Stimulated activated CD8-positive, alpha-beta memory T cell treated with anti-CD3 and anti-CD28 coated beads, Interleukin-7, amount 100 ng/mL, for 1 hour (primary cell): ENCODE data around the gene FRY.

Experiments used
- DNase-seq, 2 donors: peaks; one replicate each; pipeline ENCODE4 v3.0.0-alpha.2; 2020; ENCODE audit warnings: low read depth in 2 of 2

Gene FRY

DNA sequence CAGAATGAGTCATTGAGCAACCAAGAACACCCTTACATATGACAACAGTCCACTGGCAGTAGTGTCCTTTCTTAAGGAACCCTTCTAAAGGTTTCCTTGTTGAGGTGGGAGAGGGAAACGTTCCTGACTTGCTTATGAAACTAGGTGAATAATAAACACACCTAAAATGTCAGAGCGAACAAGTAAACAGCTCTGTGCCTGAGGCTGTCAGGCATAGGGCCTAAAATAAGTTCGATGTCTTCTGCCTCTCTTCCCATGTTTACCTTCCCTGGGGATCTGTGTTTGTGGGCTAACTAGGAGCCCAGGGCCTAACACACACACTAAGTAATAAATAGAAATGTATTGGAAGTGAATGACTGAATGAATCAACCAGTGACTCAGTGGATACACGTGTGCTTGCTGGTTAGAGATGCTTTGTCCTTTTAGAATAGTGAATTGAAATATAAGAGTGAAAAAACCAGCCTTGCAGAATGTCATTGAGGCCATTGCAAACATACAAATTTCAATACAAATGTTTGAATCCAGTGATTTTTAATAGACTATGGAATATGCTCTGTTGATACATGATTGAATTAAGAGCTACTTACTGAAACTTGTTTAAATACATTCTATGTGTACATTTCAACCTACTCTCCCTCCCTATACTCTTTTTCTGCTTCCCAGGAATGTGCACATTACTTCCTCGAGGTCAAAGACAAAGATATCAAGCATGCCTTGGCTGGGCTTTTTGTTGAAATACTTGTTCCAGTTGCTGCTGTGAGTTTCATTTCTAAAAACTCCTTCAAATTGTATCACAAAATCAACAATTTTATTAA lies 102.9 kb downstream of the FRY start:
- DNase-seq, result no peak

DNA sequence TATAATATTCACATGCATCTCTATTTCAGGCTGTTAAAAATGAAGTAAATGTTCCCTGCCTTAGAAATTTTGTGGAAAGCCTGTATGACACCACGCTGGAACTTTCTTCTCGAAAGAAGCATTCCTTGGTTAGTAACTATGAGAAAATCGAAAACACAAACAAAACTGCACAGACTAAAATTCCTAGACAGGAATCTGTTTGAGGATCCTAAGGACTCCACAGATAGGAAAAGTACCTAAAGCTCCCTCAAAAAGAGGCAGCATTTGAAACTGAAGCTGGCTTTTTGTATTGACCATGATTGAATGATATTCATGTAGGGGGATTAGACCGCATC lies 103.4 kb downstream of the FRY start:
- DNase-seq, result no peak

DNA sequence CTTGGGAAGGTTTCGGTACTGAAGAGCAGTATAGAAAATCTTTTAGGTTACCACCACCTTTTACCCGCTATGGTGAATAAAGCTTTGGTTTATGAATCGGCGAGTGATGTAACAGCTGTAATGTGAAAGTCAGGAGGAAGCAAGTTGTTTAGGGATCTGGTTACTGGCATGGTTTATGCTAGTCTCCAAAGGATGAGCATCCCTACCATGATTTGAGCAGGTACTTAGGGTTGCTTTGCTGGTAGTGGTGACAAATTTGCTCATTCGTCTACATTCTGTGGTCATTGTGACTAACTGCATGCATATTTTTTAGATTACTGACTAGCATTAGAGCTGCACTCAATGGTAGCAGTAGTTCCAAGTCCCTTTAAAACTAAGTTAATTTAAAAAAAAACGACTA lies 104.1 kb downstream of the FRY start:
- DNase-seq, result no peak

DNA sequence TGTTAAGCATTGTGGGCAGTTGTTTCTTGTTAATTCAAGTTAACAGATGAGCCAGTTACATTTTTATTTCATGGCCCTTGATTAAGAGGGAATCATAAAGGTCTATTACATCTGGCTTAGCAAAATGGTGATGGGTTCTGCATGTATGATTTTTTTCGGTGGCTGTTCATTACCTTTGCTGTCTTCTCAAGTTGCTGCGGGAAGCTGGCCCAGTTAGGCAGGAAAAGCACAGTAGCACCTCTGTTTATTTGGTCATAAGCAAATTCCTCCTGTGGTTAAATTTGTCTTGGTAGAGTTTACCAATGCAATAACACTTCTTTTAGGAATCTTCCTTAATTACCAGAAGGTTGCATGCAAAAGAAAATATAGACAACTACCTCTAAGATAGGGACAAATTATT lies 104.5 kb downstream of the FRY start:
- DNase-seq, result no peak

DNA sequence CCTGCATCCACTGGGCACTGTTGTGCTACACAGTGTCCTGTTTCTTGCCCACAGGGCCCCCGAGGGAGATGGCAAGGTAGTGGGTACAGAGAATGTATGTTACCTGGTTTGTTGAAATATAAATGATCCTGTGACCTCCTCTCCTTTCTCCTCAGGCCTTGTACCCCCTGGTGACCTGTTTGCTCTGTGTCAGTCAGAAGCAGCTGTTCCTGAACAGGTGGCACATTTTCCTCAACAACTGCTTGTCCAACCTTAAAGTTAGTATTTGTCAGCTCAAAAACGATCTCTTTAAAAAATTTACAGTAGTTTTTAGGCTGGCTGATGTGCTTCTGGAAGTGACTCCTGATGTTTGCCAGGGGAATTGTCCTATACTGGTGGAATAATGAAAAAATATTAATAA lies 105.1 kb downstream of the FRY start:
- DNase-seq, result no peak

DNA sequence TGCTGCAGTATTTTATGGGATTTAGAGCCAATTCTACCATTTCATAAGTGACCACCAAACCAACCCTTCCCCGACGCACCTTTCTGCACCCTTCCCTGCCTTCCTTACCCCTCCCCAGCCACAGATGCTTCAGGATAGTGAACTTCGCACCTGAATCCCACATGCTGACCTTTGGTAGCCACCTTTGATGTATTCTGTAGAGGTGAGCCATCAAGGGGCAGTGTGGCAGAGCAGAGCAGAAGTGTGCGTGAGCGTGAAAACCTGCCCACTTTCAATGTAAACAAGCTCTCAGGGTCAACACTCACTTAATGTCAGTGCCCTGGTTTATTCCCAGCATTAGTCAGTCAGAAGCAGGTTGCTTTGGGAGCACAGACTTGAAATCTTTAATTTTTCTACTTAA lies 107.7 kb downstream of the FRY start:
- no peak for DNase-seq

DNA sequence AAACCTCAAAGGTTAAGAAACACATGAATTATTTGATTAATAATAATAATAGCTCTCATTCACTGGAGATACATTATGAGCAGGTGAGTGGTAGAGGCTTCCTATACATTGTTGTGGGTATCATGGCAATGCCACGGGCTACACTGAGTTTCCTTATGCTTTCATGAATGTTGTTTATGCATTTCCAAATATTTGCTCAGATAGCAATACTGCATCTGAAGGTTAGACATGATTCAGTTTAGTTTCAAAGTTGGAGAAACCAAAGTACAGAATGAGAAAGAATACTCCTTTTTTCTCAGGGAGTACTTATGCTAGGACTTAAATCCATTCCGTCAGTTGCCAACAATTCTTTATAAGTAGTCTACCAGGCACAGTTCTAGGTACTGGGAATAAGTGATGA lies 108.5 kb downstream of the FRY start:
- no peak for DNase-seq

DNA sequence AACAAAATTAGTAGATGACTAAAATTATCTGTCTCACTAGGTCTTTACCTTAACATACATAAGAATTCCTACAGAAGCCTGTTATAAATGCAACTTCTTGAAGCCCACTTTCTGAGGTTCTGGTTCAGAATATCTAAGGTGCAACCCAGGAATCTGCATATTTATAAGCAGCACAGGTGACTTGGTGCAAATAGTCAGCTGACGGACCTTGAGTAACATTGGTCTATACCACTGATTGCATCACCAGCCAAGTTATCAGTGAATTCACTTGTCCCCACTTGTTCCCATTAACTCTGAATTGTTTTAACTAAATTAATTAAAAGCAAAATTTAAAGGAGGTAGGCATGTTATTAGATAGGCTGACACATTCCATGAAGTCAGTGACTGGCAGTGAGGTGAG lies 109.9 kb downstream of the FRY start:
- no peak for DNase-seq

DNA sequence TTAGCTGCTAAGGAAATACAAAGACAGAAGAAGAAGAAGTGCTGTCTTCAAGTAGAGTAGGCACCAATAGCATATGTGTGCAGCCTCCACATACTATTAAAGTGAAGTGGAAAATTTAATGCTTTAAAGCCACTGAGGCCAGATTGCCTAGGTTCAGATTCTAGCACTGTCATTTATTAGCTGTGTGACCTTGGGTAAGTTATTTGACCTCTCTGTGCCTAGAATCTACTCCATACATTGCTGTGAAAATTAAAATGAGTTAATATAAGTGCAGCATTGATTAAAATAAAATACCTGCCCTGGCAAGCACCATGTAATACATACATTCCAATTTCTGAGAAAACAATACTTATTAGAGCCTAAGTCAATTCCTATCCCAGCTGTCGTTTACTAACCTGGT lies 110.5 kb downstream of the FRY start:
- DNase-seq, result no peak

DNA sequence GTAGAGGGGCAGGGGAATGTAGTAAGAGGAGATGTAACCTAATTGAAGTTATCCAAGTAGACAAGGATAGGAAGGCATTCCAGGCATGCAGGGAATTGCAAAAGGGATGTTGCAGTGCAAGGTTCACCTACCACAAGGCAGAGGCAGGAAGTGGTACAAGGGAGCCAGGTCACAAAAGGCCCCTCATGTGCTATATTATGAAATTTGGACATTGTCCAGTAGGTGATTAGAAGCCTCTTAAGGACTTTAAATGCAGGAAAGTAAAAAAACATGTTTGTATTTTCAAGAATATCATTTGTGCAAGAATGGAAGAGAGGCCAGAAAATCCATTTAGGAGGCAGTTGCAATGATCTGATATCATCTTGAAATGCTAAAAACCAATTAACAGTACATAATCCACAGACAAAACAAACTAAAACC lies 111.4 kb downstream of the FRY start:
- no peak for DNase-seq

DNA sequence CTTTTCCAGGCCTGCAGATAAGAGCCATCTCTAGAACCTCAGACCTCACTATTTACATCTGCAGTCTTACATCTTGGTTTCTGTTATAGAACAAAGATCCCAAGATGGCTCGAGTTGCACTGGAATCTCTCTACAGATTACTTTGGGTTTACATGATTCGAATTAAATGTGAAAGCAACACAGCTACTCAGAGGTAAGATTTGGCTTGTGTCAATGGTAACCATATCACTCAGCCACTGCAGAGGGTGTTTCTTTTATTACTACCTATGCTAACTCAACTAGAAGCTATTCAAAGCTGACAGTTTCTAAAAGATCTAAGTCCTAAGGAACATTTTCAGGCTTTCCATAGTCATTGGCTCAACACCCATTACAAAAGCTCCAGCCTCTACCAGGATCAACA lies 115.6 kb downstream of the FRY start:
- DNase-seq, result no peak

DNA sequence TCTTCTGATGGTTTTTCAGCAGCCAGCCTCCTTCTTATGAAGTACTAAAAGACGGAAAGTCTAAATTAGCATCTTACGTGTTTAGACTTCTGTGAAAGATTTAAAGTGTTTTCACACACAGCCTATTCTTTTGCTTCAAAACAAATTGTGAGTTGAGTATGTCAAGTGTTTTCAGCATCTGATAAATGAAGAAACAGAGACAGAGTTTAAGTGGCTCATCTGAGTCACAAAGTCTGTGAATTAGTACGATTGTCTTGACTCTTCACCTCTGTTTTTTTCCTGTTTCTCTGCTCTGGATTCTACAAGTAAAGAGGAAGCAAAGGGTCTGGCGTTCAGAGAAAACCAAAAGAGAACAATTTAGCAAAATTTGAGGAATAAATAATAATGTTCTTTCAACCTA lies 116.4 kb downstream of the FRY start:
- DNase-seq, result no peak

DNA sequence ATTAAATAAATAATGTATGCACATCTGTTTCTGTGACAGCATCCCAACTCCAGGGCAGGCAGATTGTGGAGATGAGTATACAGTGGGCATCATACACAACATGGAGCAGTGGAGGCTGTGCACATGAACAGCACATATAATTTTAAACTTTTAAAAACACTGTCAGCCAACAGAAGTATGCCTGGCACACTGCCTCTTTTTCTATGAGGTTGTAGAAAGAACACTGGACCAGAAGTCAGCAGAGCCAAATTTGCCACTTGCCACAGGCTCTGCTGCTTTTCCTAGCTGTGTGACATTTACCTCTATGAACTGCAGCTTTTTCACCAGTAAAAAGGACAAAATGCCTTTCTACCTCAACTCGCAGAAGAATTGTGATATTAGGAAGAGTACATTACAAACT lies 118.7 kb downstream of the FRY start:
- DNase-seq, result no peak

DNA sequence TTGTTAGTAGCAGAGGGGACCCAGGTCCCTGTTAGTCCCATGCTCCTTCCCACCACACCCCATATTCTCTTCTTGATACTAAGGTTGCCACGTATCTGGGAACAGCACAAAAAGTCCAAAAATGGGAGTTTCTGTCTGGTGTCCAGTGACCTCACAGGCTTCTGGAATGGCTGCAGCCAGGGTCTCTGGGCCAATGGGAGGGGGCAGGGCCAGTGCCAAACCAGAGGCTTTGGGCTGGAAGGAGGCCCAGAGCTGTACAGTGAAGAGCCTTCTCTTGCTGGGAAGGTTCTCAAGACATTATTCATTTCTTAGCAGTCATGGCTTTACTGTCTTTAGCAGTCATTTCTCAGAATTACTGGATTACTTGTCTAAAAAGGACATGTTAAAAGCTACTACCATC lies 119.2 kb downstream of the FRY start:
- DNase-seq, result no peak

DNA sequence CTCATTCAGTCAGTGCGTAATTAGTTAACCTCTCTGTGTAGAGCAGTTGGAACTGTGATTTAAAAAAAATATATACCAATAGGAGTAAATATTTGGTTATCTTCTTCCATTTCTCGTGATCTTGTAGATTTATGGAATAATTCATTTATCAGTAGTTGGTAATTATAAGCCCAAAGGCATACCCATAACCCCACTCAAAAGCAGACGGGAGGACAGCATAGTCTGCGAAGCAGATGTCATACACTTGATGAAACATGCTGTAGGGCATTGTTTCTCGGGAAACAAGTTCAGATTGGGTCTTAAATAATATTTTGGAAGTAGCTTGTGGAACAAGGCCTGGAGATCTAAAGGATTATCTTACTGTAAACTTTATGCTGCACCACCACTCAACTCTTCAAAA lies 119.7 kb downstream of the FRY start:
- DNase-seq, result no peak

DNA sequence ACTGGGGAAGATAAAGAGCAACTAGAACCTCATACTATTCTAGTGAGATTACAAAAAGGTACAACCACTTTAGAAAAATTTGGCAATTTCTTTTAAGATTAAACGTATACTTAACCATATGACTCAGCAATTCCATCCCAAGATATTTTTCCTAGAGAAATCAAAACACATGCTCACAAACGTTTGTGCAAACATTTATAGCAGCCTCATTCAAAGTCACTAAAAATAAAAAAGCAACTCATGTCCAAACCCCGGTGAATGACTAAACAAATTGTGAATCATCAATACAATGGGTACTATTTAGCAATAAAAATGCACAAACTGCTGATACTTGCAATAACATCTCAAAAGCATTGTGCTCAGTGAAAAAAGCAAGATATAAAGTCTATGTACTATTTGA lies 121.5 kb downstream of the FRY start:
- no peak for DNase-seq

DNA sequence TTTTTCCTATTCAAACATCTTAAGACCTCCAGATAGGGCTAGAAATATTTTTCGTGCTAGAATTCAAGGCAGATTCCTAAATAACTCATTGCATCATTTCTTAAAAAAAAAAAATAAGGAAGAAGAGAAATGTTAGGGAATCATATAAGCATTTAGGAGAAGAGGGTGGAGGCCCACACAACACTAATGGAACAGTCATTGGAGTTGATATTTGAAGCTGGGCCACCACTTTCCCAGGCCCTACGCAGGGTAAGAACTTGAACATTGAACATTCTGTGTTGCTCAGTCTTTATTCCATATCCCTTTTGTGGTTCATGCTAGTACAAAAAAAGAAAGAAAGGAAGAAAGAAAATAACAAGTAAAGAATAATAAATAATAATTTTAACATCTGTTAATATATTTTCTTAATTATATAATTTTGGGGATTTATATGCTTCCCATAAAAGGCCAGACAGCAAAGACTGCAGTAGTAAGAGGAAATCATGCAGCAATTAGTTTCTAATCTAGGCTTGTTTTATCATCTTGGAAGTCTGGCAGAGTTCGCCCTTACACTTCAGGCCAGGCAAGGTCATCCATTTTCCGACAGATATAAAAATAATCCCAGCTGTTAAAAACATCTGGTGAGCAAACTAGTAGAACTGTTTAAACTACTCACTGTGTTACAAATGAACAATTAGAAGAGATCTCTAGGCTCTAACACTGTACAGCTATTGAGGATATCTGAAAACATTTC lies 127.7 kb downstream of the FRY start:
- no peak for DNase-seq

DNA sequence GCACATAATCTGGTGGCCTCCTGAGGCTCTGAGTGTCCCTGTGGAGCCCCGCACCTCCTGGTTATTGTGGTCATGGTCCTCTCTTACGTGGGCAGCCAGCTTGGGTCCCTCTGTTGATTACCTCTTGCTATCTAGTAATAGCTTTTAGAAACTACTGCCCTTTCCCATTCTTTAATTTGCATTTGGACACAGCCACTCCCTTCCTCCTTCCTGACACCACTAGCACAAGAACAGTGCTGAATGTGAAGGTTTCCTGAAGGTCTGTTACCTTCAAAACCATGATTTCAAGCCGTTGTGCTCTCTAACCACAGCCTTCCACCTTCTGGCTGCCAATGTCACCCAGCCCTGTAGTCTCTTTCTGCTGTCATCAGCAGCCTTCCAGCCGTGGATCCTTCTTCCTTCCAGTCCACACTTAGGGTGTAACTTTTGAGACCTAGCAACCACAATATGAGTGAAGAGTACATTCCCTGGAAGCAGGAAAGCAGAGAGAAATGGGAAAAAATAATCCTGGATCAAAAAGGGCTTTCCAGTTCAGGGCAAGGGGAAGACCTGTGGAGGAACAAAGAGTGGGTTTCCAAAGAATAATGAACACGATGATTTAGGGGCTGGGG lies 130.9 kb downstream of the FRY start:
- no peak for DNase-seq

DNA sequence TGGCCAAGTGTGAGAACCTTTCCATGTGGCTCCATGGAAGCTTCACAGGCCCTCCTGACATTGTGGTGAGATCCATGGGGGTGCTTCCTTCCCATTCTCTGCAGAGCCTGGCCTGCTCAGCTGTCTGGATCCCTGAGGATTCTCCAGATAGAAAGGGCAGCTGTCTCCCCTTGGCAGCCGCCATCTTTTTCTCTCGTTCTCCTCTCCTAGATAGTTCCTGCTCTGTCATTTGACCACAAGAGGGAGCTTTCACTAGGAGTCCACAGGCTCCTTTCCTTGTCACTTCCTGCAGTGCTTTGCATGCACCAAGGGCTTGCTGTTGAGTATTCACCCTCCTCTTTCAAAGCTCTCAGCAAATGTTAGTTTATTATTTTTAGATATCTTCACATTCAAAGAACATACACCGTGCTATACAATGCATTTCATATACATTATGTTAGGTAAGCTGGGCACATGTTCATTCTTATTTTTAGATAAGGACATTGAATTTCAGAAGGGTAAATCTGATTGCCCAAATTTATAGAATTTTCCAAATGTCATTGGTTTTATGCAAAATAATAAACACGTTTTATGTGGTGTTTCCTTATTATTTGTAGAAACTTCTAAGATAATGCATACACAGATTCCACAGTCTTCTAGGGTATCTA lies 133.2 kb downstream of the FRY start:
- DNase-seq, result no peak

DNA sequence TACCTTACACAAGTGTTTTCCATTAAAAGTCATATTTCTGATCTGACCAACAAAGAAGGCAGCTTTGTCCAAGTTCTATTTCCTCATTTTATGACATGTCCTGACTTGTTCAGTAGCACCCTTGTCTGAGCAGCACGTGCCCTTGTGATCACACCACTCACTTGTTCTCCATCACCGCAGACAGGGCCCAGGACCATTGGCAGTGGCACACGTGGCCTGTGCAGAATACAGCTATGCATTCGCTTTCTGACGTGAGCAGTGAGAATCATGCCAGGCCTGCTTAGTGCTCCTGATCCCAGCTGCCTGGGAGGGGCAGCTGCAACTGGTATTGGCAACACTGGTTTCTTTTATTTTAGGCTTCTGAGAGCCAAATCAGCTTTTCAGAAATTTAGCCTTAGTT lies 134.2 kb downstream of the FRY start:
- DNase-seq, result no peak

DNA sequence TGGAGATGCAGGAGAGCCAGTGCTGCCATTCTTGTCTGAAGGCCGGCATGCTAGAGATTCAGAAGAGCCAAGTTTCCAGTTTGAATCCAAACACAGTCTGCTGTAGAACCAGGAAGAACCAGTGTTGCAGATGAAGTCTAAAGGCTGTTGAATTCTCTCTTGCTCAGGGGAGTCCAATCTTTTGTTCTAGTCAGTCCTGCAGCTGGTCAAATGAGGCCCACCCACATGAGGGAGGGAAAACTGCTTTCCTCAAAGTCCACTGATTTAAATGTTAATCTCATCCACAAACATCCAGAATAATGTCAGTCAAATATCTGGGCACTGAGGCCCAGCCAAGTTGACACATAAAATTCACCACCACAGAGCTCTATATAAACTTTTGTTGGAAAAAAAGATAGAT lies 136.6 kb downstream of the FRY start:
- DNase-seq, result no peak

DNA sequence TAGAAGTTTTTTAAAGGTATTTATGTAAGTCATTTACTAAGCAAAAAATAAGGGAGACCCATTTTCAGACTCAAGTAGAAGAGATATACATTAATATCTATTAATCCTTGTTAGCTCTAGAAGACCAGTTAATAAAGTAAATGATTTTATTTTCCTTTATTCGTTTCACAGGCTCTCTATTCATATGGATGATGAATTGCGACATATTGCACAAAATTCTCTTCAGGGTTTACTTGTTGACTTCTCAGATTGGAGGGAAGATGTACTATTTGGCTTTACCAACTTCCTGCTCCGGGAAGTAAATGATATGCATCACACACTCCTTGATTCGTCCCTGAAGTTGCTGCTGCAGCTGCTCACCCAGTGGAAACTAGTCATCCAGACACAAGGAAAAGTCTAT lies 139.3 kb downstream of the FRY start:
- no peak for DNase-seq

DNA sequence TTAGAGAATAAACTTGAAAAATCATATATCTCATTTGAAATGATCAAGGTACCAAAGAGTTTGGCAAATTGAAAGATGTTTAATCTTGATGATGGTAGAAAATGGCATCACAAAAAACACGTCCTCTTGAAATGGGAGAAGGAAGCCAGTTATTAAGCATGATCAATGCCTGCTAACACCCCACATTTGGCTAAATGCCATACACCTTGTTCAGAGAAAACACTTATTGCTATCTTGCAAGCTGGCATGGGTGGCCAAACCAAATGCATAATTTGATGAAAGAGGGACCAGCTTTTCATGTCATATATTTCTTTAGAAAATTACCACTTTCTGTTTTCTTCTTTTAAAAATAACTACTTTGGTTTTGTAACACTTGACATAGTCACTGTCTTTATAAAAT lies 142.3 kb downstream of the FRY start:
- no peak for DNase-seq
